Osteocyte (in vitro differentiated cells): ENCODE measurements around the gene RPL10L. TPM values are rescaled to one million over a fixed set of nuclear protein-coding genes. Genes with fewer than 3 reads are reported as not detected.

ENCODE experiments used
- DNase-seq: peaks from one replicate; pipeline ENCODE4 v3.0.0; 2021; ENCODE audit warnings: mixed read lengths; ENCODE audit not compliant: unreplicated experiment; ENCODE audit errors: extremely low spot score
- H3K27ac Mint-ChIP-seq: one replicate; pipeline ENCODE4 v1.8.0; 2021; ENCODE audit warnings: mild to moderate bottlenecking, mixed read lengths; ENCODE audit not compliant: unreplicated experiment
- H3K27me3 Mint-ChIP-seq: one replicate; pipeline ENCODE4 v1.8.0; 2021; ENCODE audit warnings: mixed read lengths; ENCODE audit not compliant: unreplicated experiment
- H3K36me3 Mint-ChIP-seq: one replicate; pipeline ENCODE4 v1.8.0; 2021; ENCODE audit warnings: mixed read lengths; ENCODE audit not compliant: unreplicated experiment
- H3K4me1 Mint-ChIP-seq: one replicate; pipeline ENCODE4 v1.8.0; 2021; ENCODE audit warnings: mixed read lengths; ENCODE audit not compliant: unreplicated experiment
- H3K4me3 Mint-ChIP-seq: one replicate; pipeline ENCODE4 v1.8.0; 2021; ENCODE audit warnings: mild to moderate bottlenecking, moderate library complexity, mixed read lengths; ENCODE audit not compliant: unreplicated experiment
- H3K9me3 Mint-ChIP-seq: one replicate; pipeline ENCODE4 v1.8.0; 2021; ENCODE audit warnings: mixed read lengths; ENCODE audit not compliant: unreplicated experiment
- CTCF ChIP-seq: fragments of 200-600 bp; sonication (generic); IDR thresholded peaks from 2 replicates; pipeline ENCODE4 v1.5.0; 2021; ENCODE audit warnings: antibody characterized with exemption, mild to moderate bottlenecking, moderate library complexity
- total RNA-seq: library from RNA; stranded (reverse); gene quantifications from 2 replicates; pipeline ENCODE4 v1.2.1, GENCODE V29; 2021

RPL10L gene
- total RNA-seq, 1 donor from 2014 or later = not detected

GRCh38 chr14:46661728-46662127 is 10.1 kb upstream of the RPL10L start:
- Mint-ChIP-seq H3K36me3 (no peaks in the 10 kb centered on the region), H3K4me1 (no peaks in the 10 kb centered on the region), H3K27me3 (no peaks in the 10 kb centered on the region), H3K27ac (no peak overlapping the region), H3K9me3 (peaks cover 4% of the 10 kb centered on the region), H3K4me3 (no peak overlapping the region)
- peak; percentile 21 for TF ChIP-seq CTCF
- no peak for DNase-seq

GRCh38 chr14:46653031-46653755 is 1.6 kb upstream of the RPL10L start:
- H3K27me3 Mint-ChIP-seq = no peaks in the 10 kb centered on the region

GRCh38 chr14:46646796-46647195 is 4.8 kb downstream of the RPL10L start:
- H3K9me3 Mint-ChIP-seq = no peaks in the 10 kb centered on the region
- no peak for TF ChIP-seq CTCF

More at GRCh38 chr14:46653031-46653755, 1.6 kb upstream of the RPL10L start:
- Mint-ChIP-seq H3K27ac (no peak overlapping the region), H3K4me3 (no peak overlapping the region), H3K9me3 (no peaks in the 10 kb centered on the region), H3K36me3 (no peaks in the 10 kb centered on the region), H3K4me1 (no peaks in the 10 kb centered on the region)
- DNase-seq = no peak
- TF ChIP-seq CTCF = no peak

GRCh38 chr14:46626876-46627275 is 24.7 kb downstream of the RPL10L start:
- no peak for DNase-seq
- Mint-ChIP-seq H3K36me3 (no peaks in the 10 kb centered on the region), H3K27ac (no peak overlapping the region), H3K9me3 (no peaks in the 10 kb centered on the region), H3K4me1 (no peaks in the 10 kb centered on the region), H3K27me3 (peaks cover 12% of the 10 kb centered on the region), H3K4me3 (no peak overlapping the region)
- no peak for TF ChIP-seq CTCF

More at GRCh38 chr14:46646796-46647195, 4.8 kb downstream of the RPL10L start:
- Mint-ChIP-seq H3K27ac (no peak overlapping the region), H3K27me3 (no peaks in the 10 kb centered on the region), H3K36me3 (no peaks in the 10 kb centered on the region), H3K4me3 (no peak overlapping the region), H3K4me1 (no peaks in the 10 kb centered on the region)
- no peak for DNase-seq
